BJ (cell line): Measurements from ENCODE around the gene RUNX2. TPM values are rescaled to one million over a fixed set of nuclear protein-coding genes. Genes with fewer than 3 reads are reported as not detected.

Experiments used
- CTCF ChIA-PET: fragments of 350-600 bp; formaldehyde crosslinking; extraction: SDS; loops from one replicate; lab custom pipeline; 2021; ENCODE audit warnings: antibody characterized with exemption, inconsistent platforms; lab: Yijun Ruan, JAX
- POLR2A ChIA-PET: fragments of 300-600 bp; sonication (Branson Sonifier 250); formaldehyde crosslinking; extraction: SDS; loops from one replicate; lab custom pipeline; 2021; ENCODE audit warnings: antibody characterized with exemption; lab: Charles Lee
- DNase-seq: peaks from one replicate; pipeline ENCODE4 v3.0.0-alpha.2; 2011; ENCODE audit warnings: low read depth
- H3K27me3 ChIP-seq: 2 replicates; pipeline ENCODE4 v1.6.0; 2011; ENCODE audit warnings: low read length; ENCODE audit not compliant: control insufficient read depth, insufficient read depth
- H3K36me3 ChIP-seq: 2 replicates; pipeline ENCODE4 v1.5.1; 2011; ENCODE audit warnings: low read length; ENCODE audit not compliant: control insufficient read depth, insufficient read depth
- H3K4me3 ChIP-seq: 2 replicates; pipeline ENCODE4 v1.5.1; 2011; ENCODE audit warnings: low read depth, mild to moderate bottlenecking, control low read depth, low read length
- polyA plus RNA-seq: library from polyadenylated mRNA; depleted of rRNA; stranded (reverse); fragments of >200 nt; gene quantifications from 2 replicates; pipeline ENCODE4 v1.2.3, GENCODE V29; 2011
- TF ChIP-seq, protein P1 (sequence below): IDR thresholded peaks from 2 replicates; pipeline ENCODE4 v1.5.1; 2011; ENCODE audit warnings: low read depth, mild to moderate bottlenecking, control low read depth, inconsistent platforms, low read length, moderate library complexity; ENCODE audit not compliant: insufficient read depth

Gene RUNX2
- polyA plus RNA-seq, 1 experiment = 1.5 TPM

DNA sequence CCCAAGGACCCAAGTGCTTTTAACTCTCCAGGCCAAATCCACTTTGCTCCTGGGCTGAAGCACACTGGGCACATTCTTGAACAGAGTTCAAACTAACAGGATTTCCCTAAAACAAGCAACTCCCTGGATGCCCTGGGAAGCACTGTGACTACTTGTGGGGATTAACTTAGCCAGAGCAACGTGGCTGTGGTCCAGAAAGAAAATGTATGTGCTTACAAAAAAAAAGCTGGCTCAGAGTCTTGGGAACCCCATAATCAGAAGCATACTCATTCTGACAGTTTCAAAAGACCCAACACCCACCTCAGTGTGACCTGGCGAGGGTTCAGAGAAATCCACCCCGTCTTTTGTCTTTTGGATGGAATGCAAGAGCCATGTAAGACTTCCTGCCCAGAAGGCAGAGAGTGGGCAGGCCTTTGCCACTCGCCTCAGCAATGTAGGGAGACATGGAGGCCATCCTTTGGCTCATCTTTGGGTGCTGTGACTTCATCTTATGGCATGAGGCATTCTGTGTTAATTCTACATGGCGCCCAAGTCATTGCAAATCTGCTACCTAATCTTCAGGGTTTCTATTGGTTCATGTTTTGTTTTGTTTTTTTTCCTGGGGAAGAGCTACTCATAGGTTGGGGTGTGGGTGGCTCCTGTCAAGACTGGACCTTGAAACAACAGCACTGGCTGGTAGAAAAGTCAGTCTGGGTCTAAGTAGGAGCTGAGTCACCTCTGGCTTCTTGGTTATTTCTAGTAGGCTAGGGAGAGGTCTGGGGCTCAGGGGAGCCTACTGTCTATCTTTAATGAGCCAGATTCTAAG is 298.2 kb downstream of the RUNX2 start:
- CTCF ChIA-PET = interaction anchor here (0.5 kb wide), 1 partner anchor 941 kb away, joined by 4 read pairs; no protein-coding TSS in a partner anchor
- Histone ChIP-seq H3K36me3 (no peaks in the 10 kb centered on the region), H3K4me3 (no peak overlapping the region), H3K27me3 (no peaks in the 10 kb centered on the region)
- DNase-seq = no peak
- TF ChIP-seq, protein P1, sequence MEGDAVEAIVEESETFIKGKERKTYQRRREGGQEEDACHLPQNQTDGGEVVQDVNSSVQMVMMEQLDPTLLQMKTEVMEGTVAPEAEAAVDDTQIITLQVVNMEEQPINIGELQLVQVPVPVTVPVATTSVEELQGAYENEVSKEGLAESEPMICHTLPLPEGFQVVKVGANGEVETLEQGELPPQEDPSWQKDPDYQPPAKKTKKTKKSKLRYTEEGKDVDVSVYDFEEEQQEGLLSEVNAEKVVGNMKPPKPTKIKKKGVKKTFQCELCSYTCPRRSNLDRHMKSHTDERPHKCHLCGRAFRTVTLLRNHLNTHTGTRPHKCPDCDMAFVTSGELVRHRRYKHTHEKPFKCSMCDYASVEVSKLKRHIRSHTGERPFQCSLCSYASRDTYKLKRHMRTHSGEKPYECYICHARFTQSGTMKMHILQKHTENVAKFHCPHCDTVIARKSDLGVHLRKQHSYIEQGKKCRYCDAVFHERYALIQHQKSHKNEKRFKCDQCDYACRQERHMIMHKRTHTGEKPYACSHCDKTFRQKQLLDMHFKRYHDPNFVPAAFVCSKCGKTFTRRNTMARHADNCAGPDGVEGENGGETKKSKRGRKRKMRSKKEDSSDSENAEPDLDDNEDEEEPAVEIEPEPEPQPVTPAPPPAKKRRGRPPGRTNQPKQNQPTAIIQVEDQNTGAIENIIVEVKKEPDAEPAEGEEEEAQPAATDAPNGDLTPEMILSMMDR = no peak
- POLR2A ChIA-PET = no interaction called here

DNA sequence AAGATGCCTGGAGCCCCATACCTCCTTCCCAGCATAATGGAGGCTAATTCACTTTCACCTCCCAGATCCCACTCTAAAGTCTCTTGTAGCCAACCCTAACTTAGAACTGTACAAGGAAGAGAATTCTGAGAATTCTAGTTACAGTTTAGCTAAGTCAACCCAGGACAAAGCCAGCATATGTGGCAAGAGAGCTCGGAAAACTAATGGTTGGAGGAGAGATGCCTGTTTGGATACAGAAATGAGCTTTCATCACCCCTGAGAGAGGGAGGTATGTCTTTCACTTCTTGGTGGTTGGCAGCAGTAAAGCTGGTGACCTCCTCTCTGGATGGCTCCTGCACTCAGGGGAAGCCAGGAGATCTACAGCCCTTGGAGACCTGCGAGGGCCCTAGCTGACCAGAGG is 302.2 kb downstream of the RUNX2 start:
- H3K4me3 ChIP-seq = no peak overlapping the region
- CTCF ChIA-PET = interaction anchor here (1.1 kb wide), 1 partner anchor 14 kb away, joined by 3 read pairs; no protein-coding TSS in a partner anchor
- no peak for DNase-seq
- H3K36me3 ChIP-seq = no peaks in the 10 kb centered on the region
- H3K27me3 ChIP-seq = no peaks in the 10 kb centered on the region
- POLR2A ChIA-PET = no interaction called here
- TF ChIP-seq, protein P1 = no peak

DNA sequence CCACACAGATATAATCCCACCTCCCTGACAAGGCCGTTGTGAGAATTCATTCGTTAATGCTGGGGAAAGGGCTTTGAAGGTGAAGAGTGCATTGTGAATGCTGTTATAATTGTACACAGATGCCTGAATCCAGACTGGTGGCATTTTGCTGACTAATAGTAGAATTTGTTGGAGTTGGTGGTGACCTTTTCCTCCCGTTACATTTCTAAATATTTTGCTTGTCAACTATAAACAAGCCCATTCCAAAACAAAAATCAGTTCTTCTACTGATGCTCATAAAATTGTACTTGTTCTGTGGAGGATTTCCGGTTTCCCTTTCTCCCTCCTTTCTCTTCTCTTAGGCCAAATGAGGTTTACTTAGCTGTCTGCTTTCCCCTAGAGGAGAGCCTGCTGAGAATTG is 302.7 kb downstream of the RUNX2 start:
- no peak overlapping the region for H3K4me3 ChIP-seq
- ChIA-PET CTCF (no interaction called here), POLR2A (no interaction called here)
- no peaks in the 10 kb centered on the region for H3K36me3 ChIP-seq
- no peaks in the 10 kb centered on the region for H3K27me3 ChIP-seq
- peak; percentile 47 for DNase-seq
- TF ChIP-seq, protein P1 = no peak

DNA sequence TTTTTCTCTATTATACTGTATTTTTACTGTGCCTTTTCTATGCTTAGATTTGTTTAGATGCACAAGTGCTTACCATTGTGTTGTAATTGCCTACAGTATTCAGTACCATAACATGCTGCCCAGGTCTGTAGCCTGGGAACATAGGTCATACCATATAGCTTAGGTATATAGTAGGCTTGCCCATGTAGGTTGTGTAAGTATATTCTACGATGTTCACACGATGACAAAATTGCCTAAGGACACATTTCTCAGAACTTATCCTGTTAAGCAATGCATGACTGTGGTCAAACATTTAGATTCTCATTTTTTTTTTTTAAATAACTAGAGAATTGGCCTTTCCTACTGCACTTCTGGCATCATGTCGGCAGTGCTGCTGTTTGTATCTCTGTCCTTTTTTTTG is 303.3 kb downstream of the RUNX2 start:
- no peaks in the 10 kb centered on the region for H3K36me3 ChIP-seq
- CTCF ChIA-PET = no interaction called here
- H3K27me3 ChIP-seq = no peaks in the 10 kb centered on the region
- no peak for DNase-seq
- TF ChIP-seq, protein P1 = no peak
- POLR2A ChIA-PET = no interaction called here
- H3K4me3 ChIP-seq = no peak overlapping the region

DNA sequence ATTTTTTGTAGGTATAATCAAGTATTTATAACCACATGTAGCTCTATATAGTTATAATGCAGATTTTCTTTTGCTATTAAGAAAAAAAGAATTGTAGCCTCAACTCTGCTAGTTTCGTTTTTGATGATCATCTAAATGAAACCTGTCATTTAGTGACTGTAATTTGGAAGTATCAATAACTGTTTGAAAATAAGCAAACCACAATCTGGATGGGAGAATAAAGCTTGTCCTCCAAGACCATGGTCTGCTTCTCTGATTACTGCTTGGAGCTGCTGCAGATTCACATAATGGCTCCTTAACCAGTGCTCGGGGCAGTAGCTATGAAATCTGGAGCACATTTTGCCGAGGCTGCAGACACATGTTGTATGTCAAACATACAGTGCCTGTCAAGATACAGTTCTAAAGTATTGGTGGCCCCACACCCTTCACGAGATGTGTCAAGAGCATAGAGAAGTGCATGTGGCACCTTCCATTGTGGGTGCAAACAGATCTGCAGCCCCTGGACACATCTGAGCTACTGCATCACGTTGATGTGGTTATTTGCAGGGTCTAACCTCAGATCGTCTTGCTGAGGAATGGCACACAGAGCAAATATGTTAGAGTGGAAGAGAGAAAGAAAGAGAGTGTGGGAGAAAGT is 305.3 kb downstream of the RUNX2 start:
- H3K27me3 ChIP-seq = no peaks in the 10 kb centered on the region
- ChIA-PET POLR2A (interaction anchor here (0.7 kb wide), 1 partner anchor 959 kb away, joined by 3 read pairs; no protein-coding TSS in a partner anchor), CTCF (no interaction called here)
- DNase-seq = no peak
- no peak overlapping the region for H3K4me3 ChIP-seq
- no peaks in the 10 kb centered on the region for H3K36me3 ChIP-seq
- TF ChIP-seq, protein P1 = no peak
